ENCODE data around the gene TNK2. TPM values are rescaled to one million over a fixed set of nuclear protein-coding genes. Genes with fewer than 3 reads are reported as not detected.

Gene TNK2
- total RNA-seq, 1 experiment from 2014 or later: 55.1 TPM

GRCh38 chr3:195865752-195866151 lies 42.6 kb downstream of the TNK2 start:
- Histone ChIP-seq H3K9ac (ENCODE audit: low read length) (no peak overlapping the region), H4K20me1 (ENCODE audit: insufficient read depth) (no peaks in the 10 kb centered on the region), H3K36me3 (ENCODE audit: control insufficient read depth in 1 of 2, insufficient read depth in 2 of 2, low read length in 2 of 2) (0 out of 4 replicates have a peak, but pooled peaks cover 0 to 4% of the 10 kb centered on the region in 2 experiments), H3K27me3 (ENCODE audit: insufficient read depth, low read length) (no peaks in the 10 kb centered on the region), H3K9me3 (ENCODE audit: control insufficient read depth in 1 of 2, insufficient read depth in 1 of 2, low read depth in 1 of 2, low read length in 2 of 2) (no peaks in the 10 kb centered on the region), H3K79me2 (ENCODE audit: insufficient read depth, low read length) (no peaks in the 10 kb centered on the region), H2AFZ (ENCODE audit: low read depth, low read length, poor library complexity, severe bottlenecking) (no peak overlapping the region), H3K9me2 (ENCODE audit: insufficient read depth) (no peaks in the 10 kb centered on the region), H3K27ac (ENCODE audit: low read depth, low read length) (no peak overlapping the region), H3K4me2 (ENCODE audit: low read length) (no peak overlapping the region), H3K4me3 (replicated peaks in 1 of 2; ENCODE audit: low read depth in 1 of 2, low read length in 2 of 2) (no peak overlapping the region), H3K4me1 (ENCODE audit: control insufficient read depth in 1 of 2, insufficient read depth in 2 of 2, low read length in 2 of 2) (peaks cover 0 to 24% of the 10 kb centered on the region in 2 experiments)
- BruUV-seq (replicated peaks): no TSS peak
- ChIA-PET POLR2A (no interaction called here), CTCF (no interaction called here), RAD21 (ENCODE audit: low non-redundant PET in 1 of 2, low total read pairs in 2 of 2, uncharacterized antibody in 2 of 2, unreplicated experiment in 2 of 2) (no interaction called here)
- DNase-seq (ENCODE audit: low read depth, low spot score) (no peak), ATAC-seq (no peak)
- intact Hi-C loops (cut with micrococcal nuclease): no loop called here
- TF ChIP-seq POLR2AphosphoS5 (IDR thresholded peaks at IDR 0.05; ENCODE audit: low read depth, low read length): no peak
- TF ChIP-seq POLR2A (IDR thresholded peaks at IDR 0.05; ENCODE audit: borderline replicate concordance, extremely low read depth, insufficient read depth, insufficient read length): no peak
- TF ChIP-seq SIN3A (IDR thresholded peaks at IDR 0.05; ENCODE audit: low read depth): no peak
- no peak for TF ChIP-seq SRF (IDR thresholded peaks at IDR 0.05; ENCODE audit: low read depth)
- TF ChIP-seq CTCF (IDR thresholded peaks at IDR 0.05 in 2 of 3, conservative IDR thresholded peaks at IDR 0.05 in 1 of 3; ENCODE audit: borderline replicate concordance in 1 of 3, insufficient read depth in 1 of 3, low read depth in 2 of 3, low read length in 2 of 3): no peak
- no peak for TF ChIP-seq EZH2phosphoT487 (IDR thresholded peaks at IDR 0.05; ENCODE audit: borderline replicate concordance)
- TF ChIP-seq EZH2 (IDR thresholded peaks at IDR 0.05): no peak
- TF ChIP-seq TCF7L2 (IDR thresholded peaks at IDR 0.05; ENCODE audit: borderline replicate concordance, extremely low read depth, insufficient read depth, insufficient read length): no peak
- TF ChIP-seq REST (IDR thresholded peaks at IDR 0.05; ENCODE audit: low read depth): no peak
- TF ChIP-seq CEBPB (IDR thresholded peaks at IDR 0.05; ENCODE audit: low read depth): no peak

Data from HCT116 (cell line).